HEK293T (cell line): Measurements from ENCODE around the gene KCNQ2.

Experiments used
- CTCF ChIA-PET: fragments of 350-600 bp; formaldehyde crosslinking; extraction: SDS; loops from one replicate; lab custom pipeline; 2021; ENCODE audit warnings: antibody characterized with exemption, inconsistent platforms; lab: Yijun Ruan, JAX
- POLR2A ChIA-PET: fragments of 350-600 bp; formaldehyde crosslinking; extraction: SDS; loops from one replicate; lab custom pipeline; 2020; ENCODE audit warnings: antibody characterized with exemption, inconsistent platforms; lab: Yijun Ruan, JAX
- DNase-seq: peaks from one replicate; pipeline ENCODE4 v3.0.0; 2012; ENCODE audit warnings: mixed read lengths; ENCODE audit errors: extremely low spot score
- ARNT ChIP-seq: fragments of 450-650 bp; IDR thresholded peaks from 2 replicates; pipeline ENCODE4 v1.6.1; 2017; ENCODE audit warnings: mild to moderate bottlenecking
- BHLHE40 ChIP-seq: fragments of 450-650 bp; IDR thresholded peaks from 2 replicates; pipeline ENCODE4 v1.6.1; 2016; ENCODE audit warnings: mild to moderate bottlenecking, moderate library complexity, borderline replicate concordance
- CTBP1 ChIP-seq: fragments of 450-650 bp; IDR thresholded peaks from 2 replicates; pipeline ENCODE4 v1.6.1; 2016; ENCODE audit warnings: borderline replicate concordance
- ELF4 ChIP-seq: fragments of 450-650 bp; IDR thresholded peaks from 2 replicates; pipeline ENCODE4 v1.6.1; 2017; ENCODE audit warnings: antibody characterized with exemption
- FOXA1 ChIP-seq: fragments of 450-650 bp; IDR thresholded peaks from 2 replicates; pipeline ENCODE4 v1.6.1; 2016; ENCODE audit warnings: mild to moderate bottlenecking
- FOXK2 ChIP-seq: fragments of 450-650 bp; IDR thresholded peaks from 2 replicates; pipeline ENCODE4 v1.6.1; 2016; ENCODE audit warnings: mild to moderate bottlenecking
- FOXM1 ChIP-seq: fragments of 450-650 bp; IDR thresholded peaks from 2 replicates; pipeline ENCODE4 v1.6.1; 2017; ENCODE audit warnings: mild to moderate bottlenecking, borderline replicate concordance
- HDGF ChIP-seq: fragments of 450-650 bp; IDR thresholded peaks from 2 replicates; pipeline ENCODE4 v1.6.1; 2017; ENCODE audit warnings: antibody characterized with exemption, borderline replicate concordance
- L3MBTL2 ChIP-seq: fragments of 450-650 bp; conservative IDR thresholded peaks from 2 replicates; pipeline ENCODE4 v1.6.1; 2016; ENCODE audit warnings: mild to moderate bottlenecking
- LEF1 ChIP-seq: fragments of 450-650 bp; IDR thresholded peaks from 2 replicates; pipeline ENCODE4 v1.6.1; 2017; ENCODE audit warnings: mild to moderate bottlenecking, borderline replicate concordance
- NFRKB ChIP-seq: fragments of 450-650 bp; IDR thresholded peaks from 2 replicates; pipeline ENCODE4 v1.6.1; 2016; ENCODE audit warnings: mild to moderate bottlenecking, moderate library complexity
- SP1 ChIP-seq: fragments of 450-650 bp; IDR thresholded peaks from 2 replicates; pipeline ENCODE4 v1.6.1; 2017
- SUZ12 ChIP-seq: fragments of 450-650 bp; IDR thresholded peaks from 2 replicates; pipeline ENCODE4 v1.6.1; 2016; ENCODE audit warnings: mild to moderate bottlenecking
- TARDBP ChIP-seq: fragments of 450-650 bp; IDR thresholded peaks from 2 replicates; pipeline ENCODE4 v1.6.1; 2016
- ZNF384 ChIP-seq: fragments of 450-650 bp; IDR thresholded peaks from 2 replicates; pipeline ENCODE4 v1.6.1; 2016
- TF ChIP-seq, protein P1 (sequence below): fragments of 450-650 bp; IDR thresholded peaks from 2 replicates; pipeline ENCODE4 v1.6.1; 2016

Gene KCNQ2

DNA sequence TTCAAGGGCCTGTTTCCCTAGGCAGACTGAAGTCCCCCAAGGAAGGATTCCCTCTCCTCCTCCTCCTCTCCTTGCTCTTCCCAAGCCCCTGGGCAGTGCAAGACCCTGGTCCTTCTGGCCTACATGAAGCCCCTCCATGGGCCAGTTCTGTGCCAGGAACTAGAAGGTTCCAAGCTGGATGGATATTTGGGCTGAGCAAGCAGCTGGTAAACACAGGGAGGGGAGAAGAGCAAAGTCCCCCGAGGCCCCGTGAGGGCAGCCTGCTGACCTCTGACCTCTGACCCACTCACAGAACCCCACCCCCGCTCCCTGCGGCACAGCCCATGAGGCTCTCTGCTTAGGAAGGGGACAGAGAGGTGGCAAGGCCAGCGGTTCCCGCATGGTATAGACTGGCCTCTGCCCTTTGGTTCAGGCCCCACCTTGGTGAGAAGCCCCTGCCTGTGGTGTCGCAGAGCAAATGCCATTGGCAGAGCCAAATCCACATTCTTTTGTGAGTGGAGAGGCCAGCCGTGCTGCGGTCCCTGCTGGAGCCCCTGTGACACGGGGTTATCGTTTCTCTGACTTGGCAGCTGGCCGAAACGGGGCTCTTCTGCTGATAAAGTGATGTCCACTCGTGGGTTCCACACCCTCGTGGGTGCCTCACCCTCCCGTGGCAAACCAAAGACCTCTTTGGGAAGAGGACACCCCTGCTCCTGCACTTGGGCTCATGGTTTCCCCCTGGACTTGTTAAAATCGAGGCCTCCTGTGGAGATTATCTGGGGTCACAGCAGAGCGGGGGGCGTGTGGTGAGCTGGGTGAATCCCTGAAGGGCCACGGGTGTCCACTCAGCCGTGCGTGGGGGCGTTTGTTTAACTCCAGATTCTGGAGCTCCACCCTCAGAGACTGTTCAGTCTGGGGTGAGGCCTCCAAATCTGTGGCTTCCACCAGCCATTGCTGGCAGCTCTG, 109.2 kb downstream of the KCNQ2 start:
- ChIA-PET POLR2A (no interaction called here), CTCF (interaction anchor here (0.7 kb wide), 1 partner anchor 19 kb away, joined by 3 read pairs; no protein-coding TSS in a partner anchor)
- TF ChIP-seq ELF4, result no peak
- no peak for TF ChIP-seq CTBP1
- TF ChIP-seq LEF1, result no peak
- no peak for TF ChIP-seq FOXM1
- TF ChIP-seq TARDBP, result no peak
- TF ChIP-seq HDGF, result no peak
- TF ChIP-seq, protein P1, sequence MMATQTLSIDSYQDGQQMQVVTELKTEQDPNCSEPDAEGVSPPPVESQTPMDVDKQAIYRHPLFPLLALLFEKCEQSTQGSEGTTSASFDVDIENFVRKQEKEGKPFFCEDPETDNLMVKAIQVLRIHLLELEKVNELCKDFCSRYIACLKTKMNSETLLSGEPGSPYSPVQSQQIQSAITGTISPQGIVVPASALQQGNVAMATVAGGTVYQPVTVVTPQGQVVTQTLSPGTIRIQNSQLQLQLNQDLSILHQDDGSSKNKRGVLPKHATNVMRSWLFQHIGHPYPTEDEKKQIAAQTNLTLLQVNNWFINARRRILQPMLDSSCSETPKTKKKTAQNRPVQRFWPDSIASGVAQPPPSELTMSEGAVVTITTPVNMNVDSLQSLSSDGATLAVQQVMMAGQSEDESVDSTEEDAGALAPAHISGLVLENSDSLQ, result no peak
- no peak for DNase-seq

DNA sequence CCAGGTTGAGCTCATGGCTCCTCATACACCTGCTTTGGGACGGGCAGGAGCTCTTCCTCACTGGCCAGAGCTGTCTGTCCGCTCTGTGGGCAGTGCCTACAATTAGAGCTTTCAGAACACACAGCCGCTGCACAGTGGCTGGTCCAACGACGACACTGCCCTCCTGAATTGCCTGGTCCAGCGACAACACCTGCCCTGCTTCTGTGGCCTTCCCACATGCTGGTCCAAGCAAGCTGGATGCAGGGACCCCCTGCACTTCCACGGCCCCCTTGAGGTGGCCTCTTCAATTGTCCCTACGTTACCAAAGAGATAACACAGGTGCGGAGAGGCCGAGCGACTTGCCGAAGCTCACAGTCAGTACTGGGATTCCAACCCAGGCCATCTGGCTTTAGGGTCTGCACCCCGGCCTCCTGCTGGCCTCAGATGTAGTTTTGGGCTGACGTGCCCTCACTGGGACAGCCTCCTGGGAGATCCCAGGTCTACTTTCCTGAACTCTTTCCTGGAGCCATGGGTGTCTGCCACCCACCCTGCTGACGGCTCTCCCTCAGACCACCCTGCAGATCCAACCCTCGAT, 109.9 kb downstream of the KCNQ2 start:
- CTCF ChIA-PET, result no interaction called here
- DNase-seq, result no peak
- TF ChIP-seq ARNT (no peak), LEF1 (no peak), FOXM1 (no peak), SUZ12 (no peak), ELF4 (no peak), ZNF384 (no peak), FOXK2 (no peak), CTBP1 (no peak), TARDBP (no peak), L3MBTL2 (no peak), HDGF (no peak), FOXA1 (no peak), NFRKB (no peak)
- TF ChIP-seq, protein P1, result no peak
- POLR2A ChIA-PET, result no interaction called here

DNA sequence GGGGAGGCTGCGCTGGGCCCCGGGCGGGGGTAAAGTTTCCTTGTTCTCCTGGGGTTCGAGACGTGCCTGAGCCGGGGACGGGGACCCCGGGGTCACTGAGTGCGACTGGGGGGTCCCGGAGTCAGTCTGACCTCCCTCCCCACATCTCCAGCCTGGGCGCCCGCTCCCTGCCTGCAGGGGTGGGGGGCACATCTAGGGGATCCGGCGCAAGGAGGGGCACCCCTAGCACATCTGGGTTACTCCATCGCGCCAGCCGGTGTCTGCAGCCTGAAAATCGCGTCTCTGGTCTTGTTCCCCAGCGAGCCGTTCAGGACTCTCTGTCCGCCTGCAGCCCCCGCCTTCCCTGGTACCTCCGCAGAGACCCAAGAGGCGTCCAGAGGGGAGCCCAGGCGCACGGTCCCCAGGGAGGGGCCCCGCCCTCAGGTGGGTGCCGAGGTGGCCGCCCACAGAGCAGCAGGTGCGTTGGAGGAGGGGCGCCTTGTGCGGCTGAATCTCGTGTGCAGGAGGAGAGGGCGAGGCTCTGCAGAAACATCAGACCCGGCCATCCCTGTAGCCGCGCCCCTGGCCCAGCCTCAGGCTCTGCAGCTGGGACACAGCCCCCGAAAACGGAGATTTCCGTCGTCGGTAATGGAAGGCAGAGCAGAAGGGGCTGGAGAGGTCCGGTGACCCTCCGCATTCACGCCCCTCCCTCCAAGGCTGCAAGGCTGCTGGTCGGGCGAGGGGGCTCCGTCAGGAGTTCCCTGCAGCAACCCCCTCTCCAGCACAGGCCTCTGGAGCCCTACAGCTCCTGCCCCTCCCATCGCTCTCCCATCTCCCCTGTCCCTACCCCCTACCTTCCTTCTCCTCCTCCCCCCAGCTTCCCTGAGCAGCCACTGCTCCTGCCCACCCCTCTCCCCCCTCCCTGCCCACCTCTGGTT, 110.7 kb downstream of the KCNQ2 start:
- no peak for DNase-seq
- TF ChIP-seq, protein P1, result no peak
- TF ChIP-seq FOXK2 (no peak), ELF4 (no peak), FOXM1 (no peak), ZNF384 (no peak), TARDBP (no peak), LEF1 (no peak), BHLHE40 (no peak), L3MBTL2 (no peak), HDGF (no peak), SP1 (no peak), FOXA1 (no peak), SUZ12 (no peak), ARNT (no peak), NFRKB (no peak), CTBP1 (no peak)
- CTCF ChIA-PET, result no interaction called here
- POLR2A ChIA-PET, result no interaction called here

GRCh38 chr20:63360850-63361518, 111.5 kb downstream of the KCNQ2 start, which contains the start of gene CHRNA4:
CHRNA4 (minus strand) TSS chr20:63361349; CDS start chr20:63361165, 184 bp downstream.
- POLR2A ChIA-PET, result no interaction called here
- CTCF ChIA-PET, result interaction anchor here (0.7 kb wide), 1 partner anchor 137 kb away, joined by 3 read pairs; no protein-coding TSS in a partner anchor
- DNase-seq, result peak; percentile 49
- TF ChIP-seq SUZ12 (no peak), HDGF (no peak)
